Measurements from ENCODE around the gene FOXD1.
"Not testable (repeated sequence)": the region's sequence is repeated elsewhere in the genome, so short reads cannot be mapped to it uniquely, and the experiment has no call there.

Gene FOXD1

DNA sequence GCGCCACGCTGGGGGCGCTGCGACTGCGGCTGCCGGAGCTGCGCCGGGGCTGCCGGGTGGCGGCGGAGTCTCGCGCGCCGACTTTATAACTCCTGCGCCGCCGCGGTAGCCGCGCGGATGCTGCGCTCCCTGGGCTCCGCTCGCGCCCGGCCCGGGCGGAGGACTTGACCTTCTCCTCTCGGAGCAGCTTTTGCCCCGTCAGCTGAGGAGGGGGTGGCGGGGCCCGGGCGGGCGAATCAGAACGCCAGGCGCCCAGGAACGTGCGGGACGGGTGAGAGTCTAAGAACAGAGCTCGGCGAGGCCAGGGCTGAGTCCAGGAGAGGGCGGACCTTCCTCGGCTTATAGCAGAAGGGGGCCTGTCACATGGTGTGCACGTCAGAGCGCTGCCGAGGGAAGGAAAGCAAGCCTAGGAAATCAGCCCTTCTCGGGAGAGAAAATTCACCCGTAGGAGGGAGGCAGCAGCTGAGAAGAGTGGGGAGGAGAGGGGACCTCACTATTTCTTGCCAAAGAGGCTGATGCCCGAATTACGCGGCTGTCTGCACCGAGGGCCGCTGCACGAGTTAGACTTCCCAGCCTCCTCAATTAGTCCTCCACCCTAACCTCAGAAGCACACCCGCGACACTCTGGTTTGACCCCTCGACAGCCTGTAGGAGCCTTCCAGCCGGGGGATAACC lies at the start of gene FOXD1:
TSS of gene FOXD1 (minus strand) at position 315 of the 674 bp plus-strand sequence. CDS start 415 bp downstream, outside the sequence.
- peak; percentile 96 for DNase-seq

GRCh38 chr5:73497497-73498056 lies 49.0 kb upstream of the FOXD1 start:
- DNase-seq = no peak

DNA sequence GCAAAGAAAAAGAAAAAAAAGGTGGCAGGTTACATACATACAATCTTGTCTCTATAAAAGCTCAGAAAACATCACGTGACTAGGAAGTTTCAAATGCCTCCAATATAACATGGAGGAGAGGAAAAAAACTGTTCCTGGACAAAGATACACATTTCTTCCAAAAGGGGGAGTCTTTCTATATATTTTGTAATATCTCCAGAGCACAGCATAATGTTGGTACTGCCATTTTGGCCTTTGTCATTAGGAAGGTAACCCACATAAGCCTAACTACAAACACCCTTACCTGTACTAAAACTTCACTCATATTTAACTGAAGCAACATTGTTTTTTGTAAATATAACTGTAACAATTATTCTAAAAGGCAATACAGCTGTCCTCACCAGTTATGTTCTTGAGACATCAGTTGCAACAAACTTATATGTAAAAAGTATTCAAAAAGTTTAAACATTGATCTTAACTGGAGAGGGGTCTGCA lies 48.4 kb upstream of the FOXD1 start:
- peak; percentile 81 for DNase-seq

GRCh38 chr5:73495772-73496335 lies 47.3 kb upstream of the FOXD1 start:
- no peak for DNase-seq

- no peak for DNase-seq
Measured at GRCh38 chr5:73494721-73495120, 46.1 kb upstream of the FOXD1 start.

DNA sequence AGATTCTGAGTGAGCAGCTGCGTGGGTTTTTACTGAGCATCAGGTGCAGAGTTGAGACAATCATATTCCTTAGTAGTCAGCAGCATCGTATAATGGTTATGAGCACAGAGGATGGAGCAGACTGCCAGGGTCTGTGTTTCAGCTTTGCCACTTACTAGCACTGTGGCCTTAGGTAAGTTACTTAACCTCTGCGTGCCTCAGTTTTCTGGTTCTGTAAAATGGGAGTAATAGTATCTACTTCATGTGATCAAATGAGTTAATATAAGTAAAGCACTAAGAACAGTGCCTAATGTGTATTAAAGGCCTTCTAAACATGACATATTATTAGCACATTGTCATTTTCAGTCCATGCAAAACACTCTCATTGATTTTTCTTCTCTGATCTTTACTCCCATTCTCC lies 44.8 kb upstream of the FOXD1 start:
- DNase-seq = no peak

DNA sequence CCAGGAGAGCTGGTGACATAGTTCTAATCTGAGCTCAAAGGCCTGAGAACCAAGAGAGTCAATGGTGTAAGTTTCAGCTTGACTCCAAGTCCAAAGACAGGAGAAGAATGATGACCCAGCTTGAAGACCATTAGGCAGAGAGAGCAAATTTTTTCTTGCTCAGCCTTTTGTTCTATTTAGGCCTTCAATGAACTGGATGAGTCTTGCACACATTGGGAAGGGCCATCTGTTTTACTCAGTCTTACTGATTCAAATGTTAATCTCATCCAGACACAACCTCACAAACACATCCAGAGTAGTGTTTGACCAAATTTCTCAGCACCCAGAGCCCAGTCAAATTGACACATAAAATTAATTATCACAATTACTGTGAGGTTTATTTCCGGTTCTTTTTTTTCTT lies 42.6 kb upstream of the FOXD1 start:
- DNase-seq = no peak

DNA sequence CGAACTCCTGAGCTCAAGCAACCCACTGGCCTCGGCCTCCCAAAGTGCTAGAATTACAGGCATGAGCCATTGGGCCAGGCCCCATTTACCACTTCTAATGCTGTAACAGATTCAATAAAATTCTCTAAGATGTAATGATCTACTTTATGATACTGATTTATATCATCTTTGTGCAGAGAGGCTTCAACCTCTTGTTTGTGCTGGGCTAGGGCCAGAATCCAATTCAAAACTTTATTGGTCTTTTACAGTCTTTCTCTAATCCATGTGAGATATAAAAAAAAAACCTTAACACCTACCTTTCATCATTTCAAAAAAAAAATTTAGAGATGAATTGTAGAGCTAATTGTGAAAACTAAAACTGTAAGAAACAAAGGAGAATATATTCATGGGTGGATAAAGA lies 41.5 kb upstream of the FOXD1 start:
- no peak for DNase-seq

GRCh38 chr5:73488806-73489205 lies 40.2 kb upstream of the FOXD1 start:
- no peak for DNase-seq

GRCh38 chr5:73487815-73488214 lies 39.2 kb upstream of the FOXD1 start:
- DNase-seq = no peak

GRCh38 chr5:73487257-73487656 lies 38.7 kb upstream of the FOXD1 start:
- DNase-seq = not testable (repeated sequence)

GRCh38 chr5:73486119-73486899 lies 37.7 kb upstream of the FOXD1 start:
- DNase-seq = no peak

GRCh38 chr5:73485715-73486114 lies 37.1 kb upstream of the FOXD1 start:
- DNase-seq = no peak

GRCh38 chr5:73484511-73484910 lies 35.9 kb upstream of the FOXD1 start:
- DNase-seq = no peak

DNA sequence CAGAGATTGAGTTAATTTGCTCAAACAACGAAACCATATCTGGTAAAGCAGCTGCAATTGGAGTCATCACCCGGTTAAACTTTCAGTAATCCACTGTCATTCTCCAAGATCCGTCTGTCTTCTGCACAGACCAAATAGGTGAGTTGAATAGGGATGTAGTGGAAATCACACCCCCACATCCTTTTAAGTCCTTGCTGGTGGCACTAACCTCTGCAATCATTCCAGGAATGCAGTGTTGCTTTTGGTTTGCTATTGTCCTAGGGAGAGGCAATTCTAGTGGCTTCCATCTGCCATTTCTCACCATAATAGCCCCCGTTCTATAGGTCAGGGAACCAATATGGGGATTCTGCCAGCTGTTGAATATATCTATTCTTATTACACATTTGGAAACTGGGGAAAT lies 35.1 kb upstream of the FOXD1 start:
- no peak for DNase-seq

DNA sequence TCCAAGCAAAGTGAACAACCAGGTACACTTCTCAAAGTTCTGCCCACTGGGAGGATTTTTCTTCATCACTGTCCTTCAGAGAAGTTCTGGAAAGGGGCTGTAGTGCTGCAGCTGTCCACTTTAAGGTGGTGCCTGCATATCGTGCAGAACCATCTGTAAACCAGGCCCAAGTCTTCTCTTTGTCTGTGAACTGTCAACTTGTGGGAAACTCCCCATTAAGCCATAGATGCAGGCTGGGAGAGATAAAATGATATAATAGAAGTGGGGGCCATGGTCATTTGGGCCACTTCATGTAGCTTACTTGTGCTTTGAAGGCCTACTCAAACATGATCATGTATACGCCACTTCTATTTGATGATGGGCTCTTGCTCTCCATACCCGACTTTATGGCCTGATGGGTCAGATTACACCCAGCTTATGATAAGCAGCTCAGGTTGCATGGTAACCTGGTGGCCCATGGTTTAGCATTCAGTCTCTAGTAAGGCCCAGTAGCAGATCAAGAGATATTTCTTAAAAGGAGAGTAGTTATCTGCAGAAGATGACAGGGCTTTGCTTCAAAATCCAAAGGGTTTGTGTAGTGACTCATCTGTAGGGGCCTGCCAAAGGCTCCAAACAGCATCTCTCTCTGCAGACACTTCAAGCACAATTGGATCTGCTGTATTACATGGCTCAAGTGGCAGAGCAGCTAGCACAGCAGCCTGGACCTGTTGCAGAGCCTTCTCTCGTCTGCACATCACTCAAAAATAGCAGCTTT lies 34.0 kb upstream of the FOXD1 start:
- peak; percentile 19 for DNase-seq

GRCh38 chr5:73480500-73480899 lies 31.9 kb upstream of the FOXD1 start:
- no peak for DNase-seq

GRCh38 chr5:73472116-73472515 lies 23.5 kb upstream of the FOXD1 start:
- no peak for DNase-seq

DNA sequence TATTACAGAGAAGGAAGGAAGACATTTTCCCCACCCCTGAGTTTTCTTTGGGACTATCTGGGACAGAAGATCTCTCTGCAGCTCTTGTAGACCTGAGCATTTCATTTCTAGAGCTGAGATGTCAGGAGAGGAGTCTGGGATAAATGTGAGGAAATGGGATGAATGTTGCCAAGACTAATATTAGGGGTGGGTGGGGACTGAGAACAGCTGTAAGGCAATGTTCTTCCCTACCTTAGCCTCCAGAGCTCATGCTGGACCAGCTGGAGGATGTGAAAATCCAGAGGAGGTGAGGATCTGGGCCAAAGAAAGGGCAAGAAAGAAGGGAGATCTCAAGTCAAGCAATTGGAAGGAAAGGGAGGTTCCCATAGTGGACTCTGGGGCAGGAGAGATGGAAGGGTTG lies 23.1 kb upstream of the FOXD1 start:
- no peak for DNase-seq

DNA sequence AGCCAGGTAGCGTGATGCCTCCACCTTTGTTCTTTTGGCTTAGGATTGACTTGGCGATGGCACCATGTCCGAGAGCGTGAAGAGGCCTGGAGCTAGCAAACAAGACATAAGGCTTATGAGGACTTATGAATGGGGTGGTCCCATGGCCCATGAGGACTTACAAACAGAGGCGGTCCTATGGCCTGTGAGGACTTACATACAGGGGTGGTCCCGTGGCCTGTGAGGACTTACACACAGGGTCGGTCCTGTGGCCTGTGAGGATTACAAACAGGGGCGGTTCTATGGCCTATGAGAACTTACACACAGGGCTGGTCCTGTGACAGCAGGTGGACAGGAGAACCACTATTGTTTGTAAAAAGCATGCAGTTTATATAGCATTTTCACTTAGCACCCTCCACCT lies 21.3 kb upstream of the FOXD1 start:
- DNase-seq = no peak

DNA sequence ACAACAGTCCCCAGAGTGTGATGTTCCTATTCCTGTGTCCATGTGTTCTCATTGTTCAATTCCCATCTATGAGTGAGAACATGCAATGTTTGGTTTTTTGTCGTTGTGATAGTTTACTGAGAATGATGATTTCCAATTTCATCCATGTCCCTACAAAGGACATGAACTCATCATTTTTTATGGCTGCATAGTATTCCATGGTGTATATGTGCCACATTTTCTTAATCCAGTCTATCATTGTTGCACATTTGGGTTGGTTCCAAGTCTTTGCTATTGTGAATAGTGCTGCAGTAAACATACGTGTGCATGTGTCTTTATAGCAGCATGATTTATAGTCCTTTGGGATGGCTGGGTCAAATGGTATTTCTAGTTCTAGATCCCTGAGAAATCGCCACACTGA lies 20.1 kb upstream of the FOXD1 start:
- DNase-seq = not testable (repeated sequence)

DNA sequence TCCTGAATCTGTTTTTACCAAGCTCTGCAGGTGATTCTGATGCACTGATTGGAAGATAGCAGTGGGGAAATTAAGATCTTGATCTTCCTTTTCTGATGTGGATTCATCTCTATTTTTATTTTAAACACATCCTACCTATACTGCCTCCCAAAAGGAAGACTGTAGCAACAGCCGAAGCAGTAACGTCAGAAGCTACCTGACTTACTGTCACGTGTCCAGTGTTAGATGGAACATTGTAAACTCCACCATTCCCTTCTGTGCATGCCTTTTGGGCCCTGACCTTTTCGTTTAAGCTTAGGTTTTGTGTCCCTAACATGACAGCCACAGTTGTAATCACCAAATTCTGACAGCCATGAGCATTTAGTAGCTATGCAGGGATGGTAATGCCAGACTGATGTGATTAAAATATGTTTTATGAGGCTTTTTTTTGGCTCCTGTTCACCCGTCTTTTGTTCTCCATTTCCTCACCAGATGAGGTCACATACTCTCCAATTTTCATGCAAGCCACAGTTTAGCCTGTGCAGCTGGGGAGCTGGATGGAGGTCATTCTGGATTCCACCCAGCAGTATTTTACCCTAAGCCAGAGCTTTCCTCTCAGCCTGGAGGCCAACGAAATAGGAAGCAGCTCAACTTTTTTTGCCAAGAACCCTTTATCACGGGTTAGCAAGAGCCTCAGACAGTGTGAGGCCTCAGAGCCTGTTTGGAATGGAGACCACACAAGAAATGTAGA lies 15.6 kb upstream of the FOXD1 start:
- no peak for DNase-seq

All from NCI-H226 (cell line).